MCF 10A (cell line): ENCODE measurements around the gene C3orf49. TPM values are rescaled to one million over a fixed set of nuclear protein-coding genes. Genes with fewer than 3 reads are reported as not detected.

Source experiments
- BruUV-seq: library from RNA; stranded (reverse); fragments of 400-500 nt; replicated peaks from 2 replicates; lab custom pipeline; 2021; lab: Mats Ljungman, UMichigan
- CTCF ChIA-PET: fragments of 300-600 bp; sonication (Branson Sonifier 250); formaldehyde crosslinking; extraction: SDS; loops from one replicate; lab custom pipeline; 2021; ENCODE audit warnings: antibody characterized with exemption, inconsistent platforms; lab: Yijun Ruan, JAX
- POLR2A ChIA-PET: fragments of 300-600, 350-650 bp; sonication (Branson Sonifier 250); formaldehyde crosslinking; extraction: SDS; loops from one replicate; lab custom pipeline; 2020; ENCODE audit warnings: antibody characterized with exemption, inconsistent platforms; lab: Yijun Ruan, JAX
- DNase-seq: peaks from one replicate; pipeline ENCODE4 v3.0.0-alpha.2; 2018; ENCODE audit not compliant: unreplicated experiment
- H3K27ac Mint-ChIP-seq: one replicate; pipeline ENCODE4 v1.8.0; 2022; ENCODE audit warnings: mild to moderate bottlenecking, low read depth, mixed read lengths; ENCODE audit not compliant: unreplicated experiment
- H3K27me3 Mint-ChIP-seq: one replicate; pipeline ENCODE4 v1.8.0; 2022; ENCODE audit warnings: mixed read lengths; ENCODE audit not compliant: insufficient read depth, unreplicated experiment
- H3K36me3 Mint-ChIP-seq: one replicate; pipeline ENCODE4 v1.8.0; 2022; ENCODE audit warnings: mild to moderate bottlenecking, moderate library complexity, mixed read lengths; ENCODE audit not compliant: insufficient read depth, unreplicated experiment
- H3K4me1 Mint-ChIP-seq: one replicate; pipeline ENCODE4 v1.8.0; 2022; ENCODE audit warnings: mixed read lengths; ENCODE audit not compliant: insufficient read depth, unreplicated experiment
- H3K4me3 Mint-ChIP-seq: one replicate; pipeline ENCODE4 v1.8.0; 2022; ENCODE audit warnings: mild to moderate bottlenecking, moderate library complexity, mixed read lengths; ENCODE audit not compliant: unreplicated experiment
- H3K9me3 Mint-ChIP-seq: one replicate; pipeline ENCODE4 v1.8.0; 2022; ENCODE audit warnings: mixed read lengths; ENCODE audit not compliant: unreplicated experiment
- intact Hi-C: fragments of 100-400 bp; cut with micrococcal nuclease; formaldehyde crosslinking; loops from 2 replicates; pipeline ENCODE4 v1.14.1; 2022
- total RNA-seq: library from RNA; stranded (reverse); gene quantifications from 2 replicates; pipeline ENCODE4 v1.2.3, GENCODE V29; 2022
- TF ChIP-seq, protein P1 (sequence below): fragments of 200-600 bp; IDR thresholded peaks from one replicate; pipeline ENCODE4 v1.8.0; 2022; ENCODE audit warnings: antibody characterized with exemption, mild to moderate bottlenecking; ENCODE audit not compliant: unreplicated experiment

Gene C3orf49
- total RNA-seq, 1 experiment from 2014 or later, result not detected

DNA sequence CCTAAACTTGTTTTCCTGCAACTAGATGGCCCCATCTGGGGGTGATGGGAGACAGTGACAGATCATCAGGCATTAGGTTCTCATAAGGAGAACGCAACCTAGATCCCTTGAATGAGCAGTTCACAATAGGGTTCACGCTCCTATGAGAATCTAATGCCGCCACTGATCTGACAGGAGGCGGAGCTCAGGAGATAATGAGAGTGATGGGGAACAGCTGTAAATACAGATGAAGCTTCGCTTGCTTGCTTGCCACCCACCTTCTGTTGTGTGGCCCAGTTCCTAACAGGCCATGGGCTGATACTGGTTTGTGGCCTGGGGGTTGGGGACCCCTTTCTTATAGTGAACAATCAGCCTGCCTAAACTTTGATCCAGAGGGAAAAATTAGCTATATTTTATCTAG lies 15.2 kb upstream of the C3orf49 start:
- CTCF ChIA-PET, result interaction anchor here (2.1 to 8.6 kb wide), 3 partner anchors 10 to 453 kb away, joined by 6 to 73 read pairs (median 60); partner anchors contain the start of gene C3orf49

DNA sequence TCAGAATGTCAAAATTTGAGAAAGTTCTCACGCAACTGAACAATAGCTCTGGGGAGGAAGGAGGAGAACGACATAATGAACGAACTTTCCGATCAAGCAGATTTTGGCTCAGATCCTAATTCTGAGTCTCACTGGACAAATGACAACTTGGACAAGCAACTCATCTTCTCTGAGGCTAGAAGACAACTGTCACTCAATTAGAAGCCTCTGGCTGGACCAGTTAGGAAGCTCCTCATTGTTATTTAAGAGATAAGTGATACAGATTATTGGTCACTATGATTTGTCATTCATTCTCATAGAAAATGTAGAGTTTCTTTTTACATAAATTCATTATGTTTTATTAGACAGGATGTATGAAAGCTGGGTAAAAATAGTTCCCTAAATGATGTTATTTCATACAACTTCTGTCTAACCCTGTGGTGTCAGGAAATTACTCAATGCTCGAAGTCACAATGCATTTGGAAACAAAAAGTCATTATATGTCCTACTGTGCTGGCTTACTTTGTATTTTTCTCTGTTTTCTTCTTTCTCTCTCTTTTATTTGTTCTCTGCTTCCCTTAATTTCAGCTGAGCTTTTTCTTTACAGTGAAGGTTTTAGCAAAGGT lies 11.0 kb upstream of the C3orf49 start:
- H3K27ac Mint-ChIP-seq, result no peak overlapping the region
- no peaks in the 10 kb centered on the region for H3K36me3 Mint-ChIP-seq
- H3K4me1 Mint-ChIP-seq, result peaks cover 10% of the 10 kb centered on the region
- H3K9me3 Mint-ChIP-seq, result no peaks in the 10 kb centered on the region
- CTCF ChIA-PET, result interaction anchor here (1.3 to 8.6 kb wide), 3 partner anchors 11 to 458 kb away, joined by 6 to 60 read pairs (median 6); partner anchors contain the start of gene C3orf49
- intact Hi-C loops, result no loop called here
- no peak for DNase-seq
- POLR2A ChIA-PET, result no interaction called here
- TF ChIP-seq, protein P1, sequence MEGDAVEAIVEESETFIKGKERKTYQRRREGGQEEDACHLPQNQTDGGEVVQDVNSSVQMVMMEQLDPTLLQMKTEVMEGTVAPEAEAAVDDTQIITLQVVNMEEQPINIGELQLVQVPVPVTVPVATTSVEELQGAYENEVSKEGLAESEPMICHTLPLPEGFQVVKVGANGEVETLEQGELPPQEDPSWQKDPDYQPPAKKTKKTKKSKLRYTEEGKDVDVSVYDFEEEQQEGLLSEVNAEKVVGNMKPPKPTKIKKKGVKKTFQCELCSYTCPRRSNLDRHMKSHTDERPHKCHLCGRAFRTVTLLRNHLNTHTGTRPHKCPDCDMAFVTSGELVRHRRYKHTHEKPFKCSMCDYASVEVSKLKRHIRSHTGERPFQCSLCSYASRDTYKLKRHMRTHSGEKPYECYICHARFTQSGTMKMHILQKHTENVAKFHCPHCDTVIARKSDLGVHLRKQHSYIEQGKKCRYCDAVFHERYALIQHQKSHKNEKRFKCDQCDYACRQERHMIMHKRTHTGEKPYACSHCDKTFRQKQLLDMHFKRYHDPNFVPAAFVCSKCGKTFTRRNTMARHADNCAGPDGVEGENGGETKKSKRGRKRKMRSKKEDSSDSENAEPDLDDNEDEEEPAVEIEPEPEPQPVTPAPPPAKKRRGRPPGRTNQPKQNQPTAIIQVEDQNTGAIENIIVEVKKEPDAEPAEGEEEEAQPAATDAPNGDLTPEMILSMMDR, result no peak
- BruUV-seq, result no TSS peak
- peaks cover 16% of the 10 kb centered on the region for H3K27me3 Mint-ChIP-seq
- H3K4me3 Mint-ChIP-seq, result no peak overlapping the region

More for the DNA sequence above, 15.2 kb upstream of the C3orf49 start:
- H3K36me3 Mint-ChIP-seq, result no peaks in the 10 kb centered on the region
- no TSS peak for BruUV-seq
- H3K27ac Mint-ChIP-seq, result no peak overlapping the region
- intact Hi-C loops, result no loop called here
- H3K27me3 Mint-ChIP-seq, result peaks cover 21% of the 10 kb centered on the region
- H3K4me1 Mint-ChIP-seq, result no peaks in the 10 kb centered on the region
- H3K4me3 Mint-ChIP-seq, result no peak overlapping the region
- H3K9me3 Mint-ChIP-seq, result no peaks in the 10 kb centered on the region
- TF ChIP-seq, protein P1, result no peak
- POLR2A ChIA-PET, result interaction anchor here (0.8 kb wide), 1 partner anchor 12 kb away, joined by 3 read pairs; no protein-coding TSS in a partner anchor
- no peak for DNase-seq

DNA sequence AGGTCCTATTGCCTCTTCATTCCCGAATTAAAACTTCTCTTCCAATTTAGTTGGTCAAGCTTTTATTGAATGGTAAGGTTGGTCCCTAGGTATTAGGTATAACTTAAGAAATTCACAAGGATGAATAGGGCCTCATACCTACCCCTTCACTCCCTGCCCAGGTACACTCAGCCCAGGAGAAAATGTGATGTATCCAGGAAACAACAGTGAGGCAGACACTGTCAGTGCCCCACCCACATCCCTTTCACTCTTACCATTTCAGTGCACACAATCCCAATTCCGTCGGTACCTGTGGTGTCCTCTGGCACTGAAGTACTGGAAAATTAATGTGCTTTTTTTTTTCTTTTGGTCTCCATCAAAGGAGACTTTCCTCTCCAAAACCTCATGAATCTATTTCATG lies 10.5 kb upstream of the C3orf49 start:
- TF ChIP-seq, protein P1, result no peak
- intact Hi-C loops, result no loop called here
- Mint-ChIP-seq H3K4me1 (peaks cover 10% of the 10 kb centered on the region), H3K9me3 (no peaks in the 10 kb centered on the region), H3K27me3 (peaks cover 11% of the 10 kb centered on the region), H3K27ac (no peak overlapping the region), H3K36me3 (no peaks in the 10 kb centered on the region), H3K4me3 (no peak overlapping the region)
- no TSS peak for BruUV-seq
- CTCF ChIA-PET, result interaction anchor here (1.3 to 8.6 kb wide), 3 partner anchors 11 to 459 kb away, joined by 6 to 60 read pairs (median 6); partner anchors contain the start of gene C3orf49
- DNase-seq, result no peak
- POLR2A ChIA-PET, result no interaction called here

DNA sequence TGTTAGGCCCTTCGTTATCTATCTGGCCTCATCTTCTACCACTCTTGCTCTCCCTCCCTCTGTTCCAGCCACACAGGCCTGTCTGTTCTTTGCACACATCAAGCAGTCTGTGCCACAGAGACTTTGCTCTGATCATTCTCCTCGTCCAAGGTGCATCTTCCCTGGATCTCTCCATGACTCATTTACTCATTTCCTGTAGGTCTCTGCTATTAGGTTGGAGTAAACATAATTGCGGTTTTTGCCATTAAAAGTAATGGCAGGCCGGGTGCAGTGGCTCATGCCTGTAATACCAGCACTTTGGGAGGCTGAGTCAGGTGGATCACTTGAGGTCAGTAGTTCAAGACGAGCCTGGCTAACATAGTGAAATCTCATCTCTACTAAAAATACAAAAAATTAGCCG lies 9.5 kb upstream of the C3orf49 start:
- TF ChIP-seq, protein P1, result no peak
- H3K4me1 Mint-ChIP-seq, result peaks cover 13% of the 10 kb centered on the region
- BruUV-seq, result no TSS peak
- no peaks in the 10 kb centered on the region for H3K36me3 Mint-ChIP-seq
- H3K4me3 Mint-ChIP-seq, result no peak overlapping the region
- ChIA-PET POLR2A (no interaction called here), CTCF (no interaction called here)
- H3K27ac Mint-ChIP-seq, result no peak overlapping the region
- intact Hi-C loops, result no loop called here
- H3K27me3 Mint-ChIP-seq, result peaks cover 3% of the 10 kb centered on the region
- H3K9me3 Mint-ChIP-seq, result no peaks in the 10 kb centered on the region
- DNase-seq, result peak; percentile 66
